Activated T-cell treated with anti-CD3 and anti-CD28 coated beads, Interleukin-2, amount 50 U/mL, for 24 hours (primary cell): Measurements from ENCODE around the gene SPNS3.

Source experiments
- DNase-seq: peaks from one replicate; pipeline ENCODE4 v3.0.0-alpha.2; 2020
- H3K27ac Mint-ChIP-seq: 2 replicates; pipeline ENCODE4 v1.8.0; 2020; ENCODE audit warnings: mild to moderate bottlenecking, mixed read lengths
- H3K27me3 Mint-ChIP-seq: 2 replicates; pipeline ENCODE4 v1.8.0; 2020; ENCODE audit warnings: mixed read lengths
- H3K36me3 Mint-ChIP-seq: 2 replicates; pipeline ENCODE4 v1.8.0; 2020; ENCODE audit warnings: low read depth, mixed read lengths
- H3K4me1 Mint-ChIP-seq: 2 replicates; pipeline ENCODE4 v1.8.0; 2020; ENCODE audit warnings: low read depth, mixed read lengths
- H3K4me3 Mint-ChIP-seq: 2 replicates; pipeline ENCODE4 v1.8.0; 2020; ENCODE audit warnings: mild to moderate bottlenecking, moderate library complexity, mixed read lengths
- H3K9me3 Mint-ChIP-seq: 2 replicates; pipeline ENCODE4 v1.8.0; 2020; ENCODE audit warnings: mixed read lengths

SPNS3 gene

GRCh38 chr17:4411201-4411600, 22.5 kb upstream of the SPNS3 start:
- Mint-ChIP-seq H3K9me3 (no peaks in the 10 kb centered on the region), H3K4me1 (peaks cover 5% of the 10 kb centered on the region), H3K27me3 (no peaks in the 10 kb centered on the region), H3K36me3 (no peaks in the 10 kb centered on the region), H3K4me3 (no peak overlapping the region), H3K27ac (no peak overlapping the region)
- DNase-seq, result no peak

GRCh38 chr17:4412933-4413831, 20.6 kb upstream of the SPNS3 start:
- Mint-ChIP-seq H3K4me3 (peak overlapping the region; percentile 3), H3K4me1 (peaks cover 5% of the 10 kb centered on the region), H3K36me3 (no peaks in the 10 kb centered on the region), H3K27ac (peak overlapping the region; percentile 71), H3K9me3 (no peaks in the 10 kb centered on the region), H3K27me3 (no peaks in the 10 kb centered on the region)
- DNase-seq, result peak; percentile 94

- H3K27ac Mint-ChIP-seq, result peak overlapping the region; percentile 55
- H3K27me3 Mint-ChIP-seq, result no peaks in the 10 kb centered on the region
- H3K4me3 Mint-ChIP-seq, result no peak overlapping the region
- H3K4me1 Mint-ChIP-seq, result peaks cover 5% of the 10 kb centered on the region
- no peaks in the 10 kb centered on the region for H3K9me3 Mint-ChIP-seq
- DNase-seq, result no peak
- H3K36me3 Mint-ChIP-seq, result no peaks in the 10 kb centered on the region
Measured at GRCh38 chr17:4417129-4417667, 16.5 kb upstream of the SPNS3 start.

GRCh38 chr17:4420692-4421131, 13.0 kb upstream of the SPNS3 start:
- Mint-ChIP-seq H3K4me3 (no peak overlapping the region), H3K27me3 (no peaks in the 10 kb centered on the region), H3K9me3 (no peaks in the 10 kb centered on the region), H3K27ac (no peak overlapping the region), H3K36me3 (no peaks in the 10 kb centered on the region), H3K4me1 (no peaks in the 10 kb centered on the region)
- DNase-seq, result peak; percentile 63

- Mint-ChIP-seq H3K4me1 (no peaks in the 10 kb centered on the region), H3K4me3 (no peak overlapping the region), H3K27me3 (no peaks in the 10 kb centered on the region), H3K27ac (no peak overlapping the region), H3K36me3 (no peaks in the 10 kb centered on the region), H3K9me3 (no peaks in the 10 kb centered on the region)
- DNase-seq, result no peak
Measured at GRCh38 chr17:4422864-4423263, 10.9 kb upstream of the SPNS3 start.

GRCh38 chr17:4425398-4425797, 8.3 kb upstream of the SPNS3 start:
- Mint-ChIP-seq H3K27ac (no peak overlapping the region), H3K4me1 (no peaks in the 10 kb centered on the region), H3K36me3 (no peaks in the 10 kb centered on the region), H3K27me3 (no peaks in the 10 kb centered on the region), H3K4me3 (no peak overlapping the region), H3K9me3 (no peaks in the 10 kb centered on the region)
- no peak for DNase-seq

GRCh38 chr17:4426499-4427208, 7.1 kb upstream of the SPNS3 start:
- Mint-ChIP-seq H3K27ac (no peak overlapping the region), H3K4me3 (no peak overlapping the region), H3K27me3 (no peaks in the 10 kb centered on the region), H3K4me1 (no peaks in the 10 kb centered on the region), H3K36me3 (no peaks in the 10 kb centered on the region), H3K9me3 (no peaks in the 10 kb centered on the region)
- DNase-seq, result no peak

- Mint-ChIP-seq H3K4me1 (no peaks in the 10 kb centered on the region), H3K27ac (no peak overlapping the region), H3K36me3 (no peaks in the 10 kb centered on the region), H3K4me3 (no peak overlapping the region), H3K9me3 (no peaks in the 10 kb centered on the region), H3K27me3 (no peaks in the 10 kb centered on the region)
- DNase-seq, result no peak
Measured at GRCh38 chr17:4427505-4427904, 6.2 kb upstream of the SPNS3 start.

- Mint-ChIP-seq H3K27me3 (no peaks in the 10 kb centered on the region), H3K4me3 (no peak overlapping the region), H3K9me3 (no peaks in the 10 kb centered on the region), H3K27ac (peak overlapping the region; percentile 39), H3K4me1 (peaks cover 28% of the 10 kb centered on the region), H3K36me3 (no peaks in the 10 kb centered on the region)
- no peak for DNase-seq
Measured at GRCh38 chr17:4436381-4436780, 2.6 kb downstream of the SPNS3 start.

GRCh38 chr17:4436846-4437245, 3.1 kb downstream of the SPNS3 start:
- Mint-ChIP-seq H3K27me3 (no peaks in the 10 kb centered on the region), H3K4me3 (no peak overlapping the region), H3K27ac (no peak overlapping the region), H3K36me3 (no peaks in the 10 kb centered on the region), H3K4me1 (peaks cover 28% of the 10 kb centered on the region), H3K9me3 (no peaks in the 10 kb centered on the region)
- DNase-seq, result no peak

GRCh38 chr17:4438162-4438944, 4.6 kb downstream of the SPNS3 start:
- Mint-ChIP-seq H3K4me3 (no peak overlapping the region), H3K9me3 (no peaks in the 10 kb centered on the region), H3K36me3 (no peaks in the 10 kb centered on the region), H3K27me3 (no peaks in the 10 kb centered on the region), H3K4me1 (peaks cover 23% of the 10 kb centered on the region), H3K27ac (peak overlapping the region; percentile 4)
- DNase-seq, result no peak

- Mint-ChIP-seq H3K9me3 (no peaks in the 10 kb centered on the region), H3K4me3 (no peak overlapping the region), H3K27ac (no peak overlapping the region), H3K4me1 (peaks cover 15% of the 10 kb centered on the region), H3K36me3 (no peaks in the 10 kb centered on the region), H3K27me3 (no peaks in the 10 kb centered on the region)
- DNase-seq, result no peak
Measured at GRCh38 chr17:4440021-4440420, 6.3 kb downstream of the SPNS3 start.

GRCh38 chr17:4440690-4441686, 7.2 kb downstream of the SPNS3 start:
- no peak overlapping the region for H3K27ac Mint-ChIP-seq
- H3K4me1 Mint-ChIP-seq, result peaks cover 11% of the 10 kb centered on the region
- no peaks in the 10 kb centered on the region for H3K27me3 Mint-ChIP-seq
- H3K36me3 Mint-ChIP-seq, result no peaks in the 10 kb centered on the region
- no peak for DNase-seq
- H3K9me3 Mint-ChIP-seq, result no peaks in the 10 kb centered on the region
- H3K4me3 Mint-ChIP-seq, result no peak overlapping the region
